Tibial nerve (tissue), 4 donors: ENCODE data around the gene ZGPAT. TPM values are rescaled to one million over a fixed set of nuclear protein-coding genes. Genes with fewer than 3 reads are reported as not detected.
"Not testable (repeated sequence)": the region's sequence is repeated elsewhere in the genome, so short reads cannot be mapped to it uniquely, and the experiment has no call there.

Source experiments
- DNase-seq, 2 donors: peaks; one replicate each; pipeline ENCODE4 v3.0.0-alpha.2; 2019; ENCODE audit warnings: low spot score in 2 of 2
- H3K27ac ChIP-seq, 4 donors: fragments of 200-600 bp; sonication (generic) in 3 of 4; one replicate each; pipeline ENCODE4 v1.5.1; 2017 to 2019; ENCODE audit warnings: mild to moderate bottlenecking in 1 of 4
- H3K27me3 ChIP-seq, 2 donors: fragments of 200-600 bp; sonication (generic) in 1 of 2; one replicate each; pipeline versions ENCODE4 v1.5.1 to v1.6.0; 2017 to 2019
- H3K36me3 ChIP-seq, 3 donors: fragments of 200-600 bp; sonication (generic); one replicate each; pipeline ENCODE4 v1.5.1; 2018 to 2019
- H3K4me1 ChIP-seq, 4 donors: fragments of 200-600 bp; sonication (generic) in 3 of 4; one replicate each; pipeline ENCODE4 v1.5.1; 2017 to 2019
- H3K4me3 ChIP-seq, 4 donors: fragments of 200-600 bp; sonication (generic) in 3 of 4; one replicate each; pipeline ENCODE4 v1.5.1; 2017 to 2019; ENCODE audit warnings: mild to moderate bottlenecking in 1 of 4, moderate library complexity in 1 of 4
- H3K9me3 ChIP-seq, 4 donors: fragments of 200-600 bp; sonication (generic) in 3 of 4; one replicate each; pipeline ENCODE4 v1.5.1; 2017 to 2019
- EP300 ChIP-seq, 2 donors: sonication (generic); formaldehyde crosslinking; IDR thresholded peaks; one replicate each; pipeline ENCODE4 v1.6.1; 2017; ENCODE audit warnings: antibody characterized with exemption in 2 of 2, mild to moderate bottlenecking in 1 of 2
- POLR2A ChIP-seq, 2 donors: fragments of 450-650 bp; IDR thresholded peaks; one replicate each; pipeline ENCODE4 v1.6.1; 2017; ENCODE audit warnings: antibody characterized with exemption in 2 of 2, mild to moderate bottlenecking in 2 of 2, moderate library complexity in 2 of 2
- WGBS, 2 donors: methylation state at CpG; one replicate each; pipeline ENCODE4 v1.1.5; 2018; 5-methylcytosine and 5-hydroxymethylcytosine counted together
- total RNA-seq, 4 donors: library from RNA; depleted of rRNA; stranded (reverse); fragments of >200 nt; gene quantifications; one replicate each; pipeline ENCODE4 v1.1.0, GENCODE V29; 2016
- TF ChIP-seq, protein P1 (sequence below), 5 experiments: fragments of 200-600 bp in 3 of 5; fragments of 450-650 bp in 2 of 5; sonication (generic) in 3 of 5; IDR thresholded peaks; one replicate each; pipeline ENCODE4 v1.5.1; 2016 to 2019; ENCODE audit warnings: antibody characterized with exemption in 5 of 5, mild to moderate bottlenecking in 3 of 5, moderate library complexity in 2 of 5

ZGPAT gene
- total RNA-seq, 4 donors from 2014 or later = 27.5 to 70.8 (median 40.9) TPM

DNA sequence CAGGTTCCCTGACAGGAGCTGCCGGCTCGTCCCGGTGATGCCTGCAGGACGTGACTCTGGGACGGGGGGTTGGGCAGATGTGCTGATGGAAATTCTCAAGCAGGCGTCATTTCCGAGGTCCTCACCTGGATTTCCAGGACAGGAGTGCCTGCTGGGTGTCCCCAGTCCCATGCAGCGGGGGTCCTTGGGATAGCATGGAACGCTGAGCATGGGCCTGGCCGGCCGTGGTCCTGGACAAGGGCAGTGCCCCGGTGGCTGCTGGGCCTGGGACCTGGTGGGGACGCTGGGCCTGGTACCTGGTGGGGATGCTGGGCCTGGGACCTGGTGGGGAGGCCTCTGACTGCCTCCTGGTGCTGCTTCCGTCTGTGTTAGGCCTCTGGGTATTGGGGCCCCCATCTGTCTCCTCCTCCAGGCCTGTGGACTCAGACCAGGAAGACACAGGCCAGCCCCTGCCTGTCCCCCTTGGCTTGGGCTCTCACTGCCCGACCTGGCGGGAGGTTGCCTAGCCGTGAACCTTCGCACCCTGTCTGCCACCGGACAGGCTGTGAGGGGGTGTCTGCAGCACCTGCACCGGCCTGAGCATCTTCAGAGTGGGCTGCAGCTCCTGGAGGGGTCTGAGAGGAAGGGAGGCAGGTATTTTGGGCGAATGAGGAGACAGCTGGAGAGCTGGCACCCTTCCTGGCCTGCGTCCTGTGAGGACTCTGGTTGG lies 43.5 kb upstream of the ZGPAT start:
- Histone ChIP-seq H3K4me1 (peaks cover 0 to 14% (median 3%) of the 10 kb centered on the region in 4 donors), H3K27ac (no peak overlapping the region), H3K27me3 (no peaks in the 10 kb centered on the region), H3K36me3 (peaks cover 0 to 85% (median 16%) of the 10 kb centered on the region in 3 donors), H3K4me3 (no peak overlapping the region), H3K9me3 (no peaks in the 10 kb centered on the region)
- TF ChIP-seq EP300 (IDR thresholded peaks at IDR 0.05) (no peak), POLR2A (IDR thresholded peaks at IDR 0.05) (no peak)
- TF ChIP-seq, protein P1, sequence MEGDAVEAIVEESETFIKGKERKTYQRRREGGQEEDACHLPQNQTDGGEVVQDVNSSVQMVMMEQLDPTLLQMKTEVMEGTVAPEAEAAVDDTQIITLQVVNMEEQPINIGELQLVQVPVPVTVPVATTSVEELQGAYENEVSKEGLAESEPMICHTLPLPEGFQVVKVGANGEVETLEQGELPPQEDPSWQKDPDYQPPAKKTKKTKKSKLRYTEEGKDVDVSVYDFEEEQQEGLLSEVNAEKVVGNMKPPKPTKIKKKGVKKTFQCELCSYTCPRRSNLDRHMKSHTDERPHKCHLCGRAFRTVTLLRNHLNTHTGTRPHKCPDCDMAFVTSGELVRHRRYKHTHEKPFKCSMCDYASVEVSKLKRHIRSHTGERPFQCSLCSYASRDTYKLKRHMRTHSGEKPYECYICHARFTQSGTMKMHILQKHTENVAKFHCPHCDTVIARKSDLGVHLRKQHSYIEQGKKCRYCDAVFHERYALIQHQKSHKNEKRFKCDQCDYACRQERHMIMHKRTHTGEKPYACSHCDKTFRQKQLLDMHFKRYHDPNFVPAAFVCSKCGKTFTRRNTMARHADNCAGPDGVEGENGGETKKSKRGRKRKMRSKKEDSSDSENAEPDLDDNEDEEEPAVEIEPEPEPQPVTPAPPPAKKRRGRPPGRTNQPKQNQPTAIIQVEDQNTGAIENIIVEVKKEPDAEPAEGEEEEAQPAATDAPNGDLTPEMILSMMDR (IDR thresholded peaks at IDR 0.05) = no peak
- no peak for DNase-seq
- 80 to 89% methylated on average over 7 to 20 of the region's 22 CpGs for WGBS, 2 donors

DNA sequence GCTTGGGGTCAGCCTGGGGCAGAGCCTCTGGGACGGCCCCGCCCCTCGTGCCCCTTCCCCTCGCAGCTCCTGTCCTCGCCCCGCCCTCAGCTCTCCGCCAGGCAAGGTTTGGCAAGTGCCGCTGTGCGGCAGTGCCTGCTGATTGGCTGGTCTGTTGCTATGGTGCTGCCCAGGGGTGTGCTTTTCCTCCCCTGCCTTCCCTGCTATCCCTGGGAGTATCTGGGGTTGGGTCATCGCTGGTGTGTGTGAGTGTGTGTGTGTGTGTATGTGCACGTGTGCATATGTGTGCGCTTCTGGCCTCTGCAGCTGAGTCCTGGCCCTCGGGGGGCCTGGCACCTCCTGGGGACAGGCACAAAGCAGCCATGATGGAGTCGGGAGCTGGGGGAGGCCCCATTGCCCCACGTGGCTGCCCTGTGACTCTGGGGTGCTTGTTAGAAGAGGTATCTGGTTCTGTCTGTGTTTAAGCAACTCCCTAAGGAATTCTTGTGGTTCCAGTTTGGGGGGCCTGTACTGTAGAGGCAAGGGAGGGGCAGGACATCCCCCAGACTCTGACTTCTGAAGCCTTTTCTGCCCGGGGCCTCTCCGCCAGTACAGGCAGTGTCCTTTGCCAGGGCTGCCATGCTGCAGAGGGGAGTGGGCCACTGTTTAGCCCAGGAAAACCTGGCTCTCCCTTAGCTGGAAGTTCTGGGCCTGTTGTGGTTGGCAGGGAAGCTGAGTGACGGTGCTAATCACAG lies 42.8 kb upstream of the ZGPAT start:
- H3K36me3 ChIP-seq = peaks cover 0 to 87% (median 16%) of the 10 kb centered on the region in 3 donors
- WGBS, 2 donors = 58 to 60% methylated on average over 16 to 17 of the region's 18 CpGs

DNA sequence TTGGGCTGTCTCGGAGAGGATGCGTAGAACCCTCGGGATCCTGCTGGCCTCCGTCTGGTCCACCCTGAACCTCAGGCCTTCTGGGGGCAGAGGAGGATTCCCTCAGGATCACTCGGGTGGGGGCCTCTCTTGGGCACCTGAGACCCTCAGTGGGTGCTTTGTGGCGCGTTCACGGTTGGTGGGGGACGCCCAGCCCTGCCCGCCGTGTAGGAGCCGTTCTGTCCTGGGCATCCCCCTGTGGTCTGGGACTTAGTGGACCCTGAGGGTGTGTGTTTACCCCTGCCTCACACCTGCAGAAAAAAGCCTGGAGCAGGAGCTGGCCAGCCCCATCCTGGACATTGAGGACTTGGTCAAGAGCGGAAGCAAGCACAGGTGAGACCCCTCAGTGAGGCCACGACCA lies 42.1 kb upstream of the ZGPAT start:
- Histone ChIP-seq H3K9me3 (no peaks in the 10 kb centered on the region), H3K36me3 (peaks cover 0 to 90% (median 16%) of the 10 kb centered on the region in 3 donors), H3K27me3 (no peaks in the 10 kb centered on the region), H3K4me3 (no peak overlapping the region), H3K27ac (no peak overlapping the region), H3K4me1 (peaks cover 0 to 5% (median 0%) of the 10 kb centered on the region in 4 donors)
- no peak for TF ChIP-seq EP300 (IDR thresholded peaks at IDR 0.05)
- TF ChIP-seq, protein P1 (IDR thresholded peaks at IDR 0.05) = no peak
- TF ChIP-seq POLR2A (IDR thresholded peaks at IDR 0.05) = no peak
- no peak for DNase-seq
- WGBS, 2 donors = 92 to 94% methylated on average over 14 of the region's 14 CpGs

More for the DNA sequence above, 42.8 kb upstream of the ZGPAT start:
- Histone ChIP-seq H3K4me1 (peaks cover 0 to 7% (median 0%) of the 10 kb centered on the region in 4 donors), H3K4me3 (no peak overlapping the region), H3K9me3 (no peaks in the 10 kb centered on the region), H3K27ac (no peak overlapping the region), H3K27me3 (no peaks in the 10 kb centered on the region)
- no peak for TF ChIP-seq EP300 (IDR thresholded peaks at IDR 0.05)
- no peak for TF ChIP-seq POLR2A (IDR thresholded peaks at IDR 0.05)
- TF ChIP-seq, protein P1 (IDR thresholded peaks at IDR 0.05) = no peak
- no peak for DNase-seq

DNA sequence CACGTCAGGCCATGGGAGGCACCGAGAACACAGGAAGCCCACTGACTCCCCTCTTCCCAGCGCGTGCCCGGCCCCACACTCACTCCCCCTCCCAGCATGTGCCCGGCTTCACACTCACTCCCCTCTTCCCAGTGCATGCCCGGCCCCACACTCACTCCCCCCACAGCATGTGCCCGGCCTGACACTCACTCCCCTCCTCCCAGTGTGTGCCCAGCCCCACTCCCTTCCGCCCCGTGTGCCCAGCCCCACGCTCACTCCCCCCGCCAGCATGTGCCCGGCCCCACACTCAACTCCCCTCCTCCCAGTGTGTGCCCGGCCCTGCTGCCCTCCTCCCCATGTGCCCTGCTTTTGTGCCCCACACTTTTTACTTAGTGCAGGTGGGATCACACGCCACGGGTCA lies 40.0 kb upstream of the ZGPAT start:
- Histone ChIP-seq H3K4me1 (peaks cover 0 to 5% (median 0%) of the 10 kb centered on the region in 4 donors), H3K36me3 (peaks cover 0 to 89% (median 12%) of the 10 kb centered on the region in 3 donors), H3K4me3 (no peak overlapping the region), H3K27ac (no peak overlapping the region), H3K27me3 (no peaks in the 10 kb centered on the region), H3K9me3 (no peaks in the 10 kb centered on the region)
- 89% methylated on average over 16 of the region's 16 CpGs for WGBS, 2 donors
- no peak for DNase-seq
- no peak for TF ChIP-seq EP300 (IDR thresholded peaks at IDR 0.05)
- TF ChIP-seq POLR2A (IDR thresholded peaks at IDR 0.05) = no peak
- TF ChIP-seq, protein P1 (IDR thresholded peaks at IDR 0.05) = no peak

DNA sequence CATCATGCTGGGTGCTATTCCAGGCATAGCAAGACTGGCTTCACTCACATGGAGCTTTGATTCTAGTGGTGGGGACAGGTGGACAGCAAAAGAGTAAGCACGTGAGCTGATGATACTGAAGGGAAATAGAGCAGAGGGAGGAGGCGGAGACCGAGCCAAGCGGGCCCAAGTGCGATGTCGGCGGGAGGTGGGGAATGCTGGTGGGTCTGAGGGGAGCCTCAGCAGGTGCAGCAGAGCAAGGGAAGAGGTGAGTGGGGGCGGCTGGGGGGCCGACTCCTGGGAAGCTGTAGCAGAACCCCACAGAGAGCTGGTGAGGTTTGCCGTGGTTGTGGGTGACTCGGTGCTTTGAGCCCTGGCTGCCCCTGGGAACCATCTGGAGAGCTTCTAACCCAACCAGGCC lies 39.5 kb upstream of the ZGPAT start:
- TF ChIP-seq, protein P1 (IDR thresholded peaks at IDR 0.05) = no peak
- TF ChIP-seq EP300 (IDR thresholded peaks at IDR 0.05) = no peak
- TF ChIP-seq POLR2A (IDR thresholded peaks at IDR 0.05) = no peak
- no peak overlapping the region for H3K4me3 ChIP-seq
- H3K9me3 ChIP-seq = no peaks in the 10 kb centered on the region
- 95 to 97% methylated on average over 11 of the region's 11 CpGs for WGBS, 2 donors
- H3K27ac ChIP-seq = no peak overlapping the region
- H3K27me3 ChIP-seq = no peaks in the 10 kb centered on the region
- H3K4me1 ChIP-seq = peaks cover 0 to 5% (median 0%) of the 10 kb centered on the region in 4 donors
- peaks cover 0 to 89% (median 12%) of the 10 kb centered on the region in 3 donors for H3K36me3 ChIP-seq
- DNase-seq = no peak

DNA sequence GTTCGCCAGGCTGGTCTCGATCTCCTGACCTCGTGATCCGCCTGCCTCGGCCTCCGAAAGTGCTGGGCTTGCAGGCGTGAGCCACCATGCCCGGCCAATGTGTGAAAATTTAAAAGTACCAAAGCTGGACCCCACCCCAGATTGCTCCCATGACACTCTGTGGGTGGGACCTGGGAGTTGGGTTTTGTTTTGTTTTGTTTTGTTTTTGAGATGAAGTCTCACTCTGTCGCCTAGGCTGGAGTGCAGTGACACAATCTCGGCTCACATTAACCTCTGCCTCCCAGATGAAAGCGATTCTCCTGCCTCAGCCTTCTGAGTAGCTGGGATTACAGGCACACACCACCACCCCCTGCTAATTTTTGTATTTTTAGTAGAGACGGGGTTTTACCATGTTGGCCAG lies 36.1 kb upstream of the ZGPAT start:
- 92 to 93% methylated on average over 12 of the region's 12 CpGs for WGBS, 2 donors
- H3K4me1 ChIP-seq, DNase-seq, H3K27ac ChIP-seq, H3K4me3 ChIP-seq, H3K27me3 ChIP-seq, H3K9me3 ChIP-seq: not testable (repeated sequence)
- H3K36me3 ChIP-seq = peaks cover 0 to 91% (median 20%) of the 10 kb centered on the region in 3 donors
